Measurements from ENCODE around the gene NPAS2.

DNA sequence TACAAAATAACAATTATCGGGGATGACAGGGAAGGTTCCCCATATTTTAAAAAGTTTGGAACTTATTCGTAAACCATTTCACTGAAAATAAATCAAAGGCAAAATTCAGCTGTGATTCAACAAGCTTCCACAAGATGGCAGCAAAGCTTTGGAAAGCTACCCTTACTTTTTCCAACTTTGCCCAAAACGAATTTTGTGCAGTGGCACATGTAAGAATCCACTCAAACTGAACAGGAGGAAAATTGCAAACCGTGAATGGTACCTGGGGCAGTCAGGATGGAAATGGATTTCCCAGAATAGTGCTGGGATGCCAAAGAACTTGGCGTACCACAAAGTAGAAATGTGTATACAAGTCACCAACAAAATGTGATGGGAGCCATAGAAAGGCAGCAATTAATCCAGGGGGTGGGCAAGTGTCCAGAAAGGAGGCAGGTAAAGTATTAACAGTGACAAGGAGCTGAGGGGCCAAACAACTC, 192.8 kb downstream of the NPAS2 start:
- TF ChIP-seq, protein P1, sequence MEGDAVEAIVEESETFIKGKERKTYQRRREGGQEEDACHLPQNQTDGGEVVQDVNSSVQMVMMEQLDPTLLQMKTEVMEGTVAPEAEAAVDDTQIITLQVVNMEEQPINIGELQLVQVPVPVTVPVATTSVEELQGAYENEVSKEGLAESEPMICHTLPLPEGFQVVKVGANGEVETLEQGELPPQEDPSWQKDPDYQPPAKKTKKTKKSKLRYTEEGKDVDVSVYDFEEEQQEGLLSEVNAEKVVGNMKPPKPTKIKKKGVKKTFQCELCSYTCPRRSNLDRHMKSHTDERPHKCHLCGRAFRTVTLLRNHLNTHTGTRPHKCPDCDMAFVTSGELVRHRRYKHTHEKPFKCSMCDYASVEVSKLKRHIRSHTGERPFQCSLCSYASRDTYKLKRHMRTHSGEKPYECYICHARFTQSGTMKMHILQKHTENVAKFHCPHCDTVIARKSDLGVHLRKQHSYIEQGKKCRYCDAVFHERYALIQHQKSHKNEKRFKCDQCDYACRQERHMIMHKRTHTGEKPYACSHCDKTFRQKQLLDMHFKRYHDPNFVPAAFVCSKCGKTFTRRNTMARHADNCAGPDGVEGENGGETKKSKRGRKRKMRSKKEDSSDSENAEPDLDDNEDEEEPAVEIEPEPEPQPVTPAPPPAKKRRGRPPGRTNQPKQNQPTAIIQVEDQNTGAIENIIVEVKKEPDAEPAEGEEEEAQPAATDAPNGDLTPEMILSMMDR (conservative IDR thresholded peaks at IDR 0.05) = peak; percentile 91
- TF ChIP-seq EZH2 (IDR thresholded peaks at IDR 0.05; ENCODE audit: low read depth) = no peak

Data from PC-9 (cell line).